ENCODE results near the gene ADGRD2. TPM values are rescaled to one million over a fixed set of nuclear protein-coding genes. Genes with fewer than 3 reads are reported as not detected.

ADGRD2 gene, protein sequence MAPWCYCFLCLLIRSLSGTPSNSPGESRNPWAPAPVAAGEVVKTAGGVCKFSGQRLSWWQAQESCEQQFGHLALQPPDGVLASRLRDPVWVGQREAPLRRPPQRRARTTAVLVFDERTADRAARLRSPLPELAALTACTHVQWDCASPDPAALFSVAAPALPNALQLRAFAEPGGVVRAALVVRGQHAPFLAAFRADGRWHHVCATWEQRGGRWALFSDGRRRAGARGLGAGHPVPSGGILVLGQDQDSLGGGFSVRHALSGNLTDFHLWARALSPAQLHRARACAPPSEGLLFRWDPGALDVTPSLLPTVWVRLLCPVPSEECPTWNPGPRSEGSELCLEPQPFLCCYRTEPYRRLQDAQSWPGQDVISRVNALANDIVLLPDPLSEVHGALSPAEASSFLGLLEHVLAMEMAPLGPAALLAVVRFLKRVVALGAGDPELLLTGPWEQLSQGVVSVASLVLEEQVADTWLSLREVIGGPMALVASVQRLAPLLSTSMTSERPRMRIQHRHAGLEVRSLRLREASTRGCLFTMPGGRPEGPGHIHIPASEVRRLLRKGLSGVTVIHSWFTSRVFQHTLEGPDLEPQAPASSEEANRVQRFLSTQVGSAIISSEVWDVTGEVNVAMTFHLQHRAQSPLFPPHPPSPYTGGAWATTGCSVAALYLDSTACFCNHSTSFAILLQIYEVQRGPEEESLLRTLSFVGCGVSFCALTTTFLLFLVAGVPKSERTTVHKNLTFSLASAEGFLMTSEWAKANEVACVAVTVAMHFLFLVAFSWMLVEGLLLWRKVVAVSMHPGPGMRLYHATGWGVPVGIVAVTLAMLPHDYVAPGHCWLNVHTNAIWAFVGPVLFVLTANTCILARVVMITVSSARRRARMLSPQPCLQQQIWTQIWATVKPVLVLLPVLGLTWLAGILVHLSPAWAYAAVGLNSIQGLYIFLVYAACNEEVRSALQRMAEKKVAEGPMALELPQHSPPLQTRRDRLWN
- not detected for total RNA-seq

GRCh38 chr9:124450241-124450924, at the start of gene ADGRD2:
TSS of gene ADGRD2 (plus strand) at chr9:124450451. CDS start at chr9:124451667, 1,216 bp downstream.
- DNase-seq (ENCODE audit: low spot score) = no peak
- H3K27me3 ChIP-seq (replicated peaks; ENCODE audit: insufficient read depth) = peaks cover 7% of the 10 kb centered on the region
- H3K4me3 ChIP-seq = no peak within 1 kb of the TSS

GRCh38 chr9:124403246-124403645, 47.0 kb upstream of the ADGRD2 start:
- ATAC-seq (ENCODE audit: insufficient number of reproducible peaks, low FRiP score, low read depth) (no peak), DNase-seq (ENCODE audit: low spot score) (no peak)
- H3K27ac ChIP-seq = no peak overlapping the region
- H3K9me3 ChIP-seq = no peaks in the 10 kb centered on the region
- no peak for TF ChIP-seq CTCF (IDR thresholded peaks at IDR 0.05)
- H3K4me3 ChIP-seq = no peak overlapping the region
- peaks cover 20% of the 10 kb centered on the region for H3K36me3 ChIP-seq
- peaks cover 3 to 14% of the 10 kb centered on the region in 2 donors for H3K4me1 ChIP-seq (ENCODE audit: control insufficient read depth in 1 of 2, low read depth in 2 of 2)
- no peaks in the 10 kb centered on the region for H3K27me3 ChIP-seq (replicated peaks; ENCODE audit: insufficient read depth)

More at GRCh38 chr9:124450241-124450924, at the start of gene ADGRD2:
- Histone ChIP-seq H3K36me3 (no peaks in the 10 kb centered on the region), H3K27ac (no peak within 1 kb of the TSS), H3K9me3 (no peaks in the 10 kb centered on the region), H3K4me1 (ENCODE audit: control insufficient read depth in 1 of 2, low read depth in 2 of 2) (peaks cover 0 to 6% of the 10 kb centered on the region in 2 donors)
- ATAC-seq (ENCODE audit: insufficient number of reproducible peaks, low FRiP score, low read depth) = no peak
- no peak for TF ChIP-seq CTCF (IDR thresholded peaks at IDR 0.05)

DNA sequence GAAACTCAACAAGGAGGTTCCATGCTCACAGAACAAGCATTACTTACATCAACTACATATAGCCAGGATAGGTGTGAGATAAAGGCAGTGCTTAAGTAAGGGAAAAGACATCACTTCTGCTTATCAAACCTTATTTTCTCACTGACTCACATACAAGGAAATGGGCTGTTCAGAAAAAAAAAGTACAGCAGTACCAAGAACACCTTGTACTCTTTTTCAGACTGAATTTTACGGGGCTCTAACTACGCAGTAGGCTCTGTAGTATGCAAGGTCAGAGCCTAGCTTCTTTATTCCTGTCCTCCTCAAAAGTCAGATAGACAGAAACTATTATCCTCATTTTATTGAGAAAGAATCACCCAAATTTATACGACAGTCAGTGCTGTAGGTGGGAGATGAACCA, 40.8 kb upstream of the ADGRD2 start:
- H3K27ac ChIP-seq = no peak overlapping the region
- ATAC-seq (ENCODE audit: insufficient number of reproducible peaks, low FRiP score, low read depth) = no peak
- no peak for TF ChIP-seq CTCF (IDR thresholded peaks at IDR 0.05)
- no peaks in the 10 kb centered on the region for H3K27me3 ChIP-seq (replicated peaks; ENCODE audit: insufficient read depth)
- no peak for DNase-seq (ENCODE audit: low spot score)
- no peak overlapping the region for H3K4me3 ChIP-seq
- H3K9me3 ChIP-seq = no peaks in the 10 kb centered on the region
- peaks cover 40% of the 10 kb centered on the region for H3K36me3 ChIP-seq
- peaks cover 1 to 6% of the 10 kb centered on the region in 2 donors for H3K4me1 ChIP-seq (ENCODE audit: control insufficient read depth in 1 of 2, low read depth in 2 of 2)

- H3K36me3 ChIP-seq = peaks cover 34% of the 10 kb centered on the region
- no peaks in the 10 kb centered on the region for H3K9me3 ChIP-seq
- DNase-seq (ENCODE audit: low spot score) = no peak
- H3K27ac ChIP-seq = no peak overlapping the region
- ATAC-seq (ENCODE audit: insufficient number of reproducible peaks, low FRiP score, low read depth) = no peak
- H3K27me3 ChIP-seq (replicated peaks; ENCODE audit: insufficient read depth) = no peaks in the 10 kb centered on the region
- no peak overlapping the region for H3K4me3 ChIP-seq
- TF ChIP-seq CTCF (IDR thresholded peaks at IDR 0.05) = no peak
- peaks cover 4 to 9% of the 10 kb centered on the region in 2 donors for H3K4me1 ChIP-seq (ENCODE audit: control insufficient read depth in 1 of 2, low read depth in 2 of 2)
These were observed 39.8 kb upstream of the ADGRD2 start for GRCh38 chr9:124410321-124410913.

All from thoracic aorta (tissue), 2 donors.